GM23248 (cell line): Measurements from ENCODE around the gene NOL9. TPM values are rescaled to one million over a fixed set of nuclear protein-coding genes. Genes with fewer than 3 reads are reported as not detected.

ENCODE experiments used
- DNase-seq: peaks from one replicate; pipeline ENCODE4 v3.0.0-alpha.2; 2015
- H2AFZ ChIP-seq: fragments of 200-600 bp; sonication (generic); 2 replicates; pipeline ENCODE4 v1.6.1; 2016; ENCODE audit warnings: antibody characterized with exemption
- H3F3A ChIP-seq: fragments of 200-600 bp; sonication (generic); 2 replicates; pipeline ENCODE4 v1.6.1; 2016; ENCODE audit warnings: mild to moderate bottlenecking, antibody characterized with exemption, mixed run types; ENCODE audit not compliant: insufficient read depth
- H3K27ac ChIP-seq: fragments of 200-600 bp; sonication (generic); 2 replicates; pipeline ENCODE4 v1.5.1; 2016; ENCODE audit warnings: mild to moderate bottlenecking
- H3K27me3 ChIP-seq: fragments of 200-600 bp; sonication (generic); replicated peaks from 2 replicates; pipeline ENCODE4 v1.6.1; 2016; ENCODE audit warnings: mild to moderate bottlenecking; ENCODE audit not compliant: insufficient read depth
- H3K36me3 ChIP-seq: fragments of 200-600 bp; sonication (generic); 2 replicates; pipeline ENCODE4 v1.6.1; 2016; ENCODE audit warnings: low read depth, mild to moderate bottlenecking
- H3K4me1 ChIP-seq: fragments of 200-600 bp; sonication (generic); 2 replicates; pipeline ENCODE4 v1.6.1; 2016; ENCODE audit warnings: mild to moderate bottlenecking; ENCODE audit not compliant: insufficient read depth
- H3K4me2 ChIP-seq: fragments of 200-600 bp; sonication (generic); one replicate; pipeline ENCODE4 v1.6.1; 2016; ENCODE audit warnings: mild to moderate bottlenecking; ENCODE audit not compliant: unreplicated experiment
- H3K4me3 ChIP-seq: fragments of 200-600 bp; sonication (generic); 2 replicates; pipeline ENCODE4 v1.5.1; 2016; ENCODE audit warnings: mild to moderate bottlenecking
- H3K79me2 ChIP-seq: fragments of 200-600 bp; sonication (generic); 2 replicates; pipeline ENCODE4 v1.6.1; 2016; ENCODE audit warnings: mild to moderate bottlenecking; ENCODE audit not compliant: insufficient read depth
- H3K9ac ChIP-seq: fragments of 200-600 bp; sonication (generic); 2 replicates; pipeline ENCODE4 v1.6.1; 2016; ENCODE audit warnings: mild to moderate bottlenecking
- H3K9me2 ChIP-seq: fragments of 200-600 bp; sonication (generic); 2 replicates; pipeline ENCODE4 v1.6.1; 2016; ENCODE audit warnings: mixed run types, mild to moderate bottlenecking, moderate library complexity; ENCODE audit not compliant: insufficient read depth
- H3K9me3 ChIP-seq: fragments of 200-600 bp; sonication (generic); one replicate; pipeline ENCODE4 v1.6.1; 2017; ENCODE audit warnings: low read depth
- H4K20me1 ChIP-seq: fragments of 200-600 bp; sonication (generic); 2 replicates; pipeline ENCODE4 v1.6.0; 2016; ENCODE audit not compliant: insufficient read depth
- EZH2 ChIP-seq: fragments of 200-600 bp; sonication (generic); IDR thresholded peaks from 2 replicates; pipeline ENCODE4 v1.6.1; 2018; ENCODE audit warnings: antibody characterized with exemption, mild to moderate bottlenecking; ENCODE audit not compliant: insufficient read depth, poor library complexity, severe bottlenecking
- EZH2phosphoT487 ChIP-seq: fragments of 200-600 bp; sonication (generic); IDR thresholded peaks from 2 replicates; pipeline ENCODE4 v1.6.1; 2018; ENCODE audit warnings: antibody characterized with exemption, moderate library complexity, mild to moderate bottlenecking, low read depth; ENCODE audit not compliant: insufficient read depth
- whole genome bisulfite sequencing, 2 experiments: methylation state at CpG; one replicate each; pipeline ENCODE4 v1.1.6; 2015 to 2017; ENCODE audit warnings: low lambda C conversion rate in 2 of 2, low coverage in 1 of 2; ENCODE audit errors: missing lambda C conversion rate in 2 of 2; 5-methylcytosine and 5-hydroxymethylcytosine counted together
- in situ Hi-C: fragments of 300-500 bp; cut with MboI; formaldehyde crosslinking; loops from 2 replicates; pipeline ENCODE4 v1.15.0; 2020
- polyA plus RNA-seq: library from polyadenylated mRNA; unstranded; fragments of >200 nt; fragmentation: Nextera tagmentation; extraction: Ambion mirVana; gene quantifications from 2 replicates; pipeline ENCODE4 v1.2.1, GENCODE V29; 2016
- total RNA-seq: library from RNA; depleted of rRNA; stranded (reverse); fragments of >200 nt; shearing (Covaris generic); gene quantifications from 2 replicates; pipeline ENCODE4 v1.2.3, GENCODE V29; 2014

The NOL9 gene
- total and polyA plus RNA-seq, 2 experiments from 2014 or later = 13.0 to 27.8 TPM

DNA sequence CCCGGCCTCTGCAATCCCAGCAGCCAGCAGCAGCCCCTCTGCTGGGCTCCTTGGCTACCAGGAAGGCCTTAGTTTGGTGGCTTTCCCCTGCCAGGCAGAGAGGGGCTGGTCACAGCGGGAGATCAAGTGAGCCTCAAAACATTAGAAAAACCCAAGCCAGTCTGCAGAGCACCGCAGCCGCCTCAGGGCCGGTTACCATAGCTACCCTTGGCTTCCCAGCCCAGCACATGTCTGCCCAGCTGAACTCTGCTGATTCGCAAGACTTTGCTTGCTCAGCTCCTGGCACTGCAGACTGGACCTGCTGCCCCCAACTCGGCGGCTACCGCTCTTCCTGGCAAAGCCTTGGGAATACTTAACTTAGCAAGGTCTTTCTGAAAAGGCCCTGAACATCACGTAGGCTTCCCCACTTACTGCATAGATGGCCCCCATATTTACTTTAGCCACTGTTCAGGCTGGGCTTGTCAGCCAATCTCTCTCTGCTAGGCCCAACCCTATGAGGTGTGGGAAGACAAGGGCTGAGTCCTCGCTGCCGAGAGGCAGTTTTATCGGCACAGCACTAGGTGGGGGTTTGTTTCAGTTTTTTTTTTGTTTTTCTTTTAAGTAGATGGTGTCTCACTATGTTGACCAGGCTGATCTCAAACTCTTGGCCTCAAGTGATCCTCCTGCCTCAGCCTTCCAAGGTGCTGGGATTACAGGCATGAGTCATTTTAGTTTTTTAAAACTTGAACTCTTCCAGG lies 34.2 kb downstream of the NOL9 start:
- H3K36me3 ChIP-seq = no peaks in the 10 kb centered on the region
- H3K9me2 ChIP-seq = no peaks in the 10 kb centered on the region
- in situ Hi-C loops = no loop called here
- H3K27me3 ChIP-seq = no peaks in the 10 kb centered on the region
- H3F3A ChIP-seq = peaks cover 33% of the 10 kb centered on the region
- DNase-seq = peak; percentile 91
- H3K79me2 ChIP-seq = no peaks in the 10 kb centered on the region
- peaks cover 36% of the 10 kb centered on the region for H3K4me1 ChIP-seq
- no peak overlapping the region for H3K4me2 ChIP-seq
- 9 to 10% methylated on average over 13 of the region's 13 CpGs for WGBS, 2 experiments
- no peak overlapping the region for H3K4me3 ChIP-seq
- H3K9me3 ChIP-seq = no peaks in the 10 kb centered on the region
- no peaks in the 10 kb centered on the region for H4K20me1 ChIP-seq
- no peak overlapping the region for H2AFZ ChIP-seq
- TF ChIP-seq EZH2 (no peak), EZH2phosphoT487 (no peak)
- no peak overlapping the region for H3K9ac ChIP-seq
- peak overlapping the region; percentile 41 for H3K27ac ChIP-seq

DNA sequence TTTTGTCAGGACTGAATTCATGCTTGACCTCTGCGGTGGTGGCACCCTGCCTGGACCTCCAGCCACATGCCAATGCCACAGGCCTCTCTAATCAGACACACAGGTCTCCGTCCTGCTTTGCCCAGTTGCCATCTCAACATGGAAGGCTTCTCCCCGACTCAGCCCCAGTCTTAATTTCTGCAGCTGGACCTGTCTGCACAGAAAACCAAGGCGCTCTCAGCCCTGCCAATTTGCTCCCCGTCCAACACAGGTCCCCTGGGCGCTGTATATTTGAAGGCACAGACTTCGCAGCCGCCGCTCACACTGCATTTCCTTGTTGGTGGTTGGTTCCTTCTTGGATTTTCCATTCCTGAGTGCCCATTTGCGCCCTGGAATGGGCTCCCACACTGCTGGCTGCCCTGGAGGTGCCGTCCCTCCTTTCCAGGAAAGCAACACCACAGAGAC lies 34.8 kb downstream of the NOL9 start:
- H3K79me2 ChIP-seq = no peaks in the 10 kb centered on the region
- H3K4me1 ChIP-seq = peaks cover 36% of the 10 kb centered on the region
- H3K9me3 ChIP-seq = no peaks in the 10 kb centered on the region
- no peak overlapping the region for H3K9ac ChIP-seq
- peak; percentile 39 for DNase-seq
- no peak overlapping the region for H2AFZ ChIP-seq
- no peak overlapping the region for H3K4me2 ChIP-seq
- no peaks in the 10 kb centered on the region for H3K9me2 ChIP-seq
- H3F3A ChIP-seq = peaks cover 32% of the 10 kb centered on the region
- 37 to 38% methylated on average over 11 of the region's 11 CpGs for WGBS, 2 experiments
- TF ChIP-seq EZH2phosphoT487 (no peak), EZH2 (no peak)
- H3K27ac ChIP-seq = peak overlapping the region; percentile 17; the same call in 1 of the 2 replicates
- H4K20me1 ChIP-seq = no peaks in the 10 kb centered on the region
- in situ Hi-C loops = no loop called here
- no peaks in the 10 kb centered on the region for H3K27me3 ChIP-seq
- no peak overlapping the region for H3K4me3 ChIP-seq
- H3K36me3 ChIP-seq = no peaks in the 10 kb centered on the region

DNA sequence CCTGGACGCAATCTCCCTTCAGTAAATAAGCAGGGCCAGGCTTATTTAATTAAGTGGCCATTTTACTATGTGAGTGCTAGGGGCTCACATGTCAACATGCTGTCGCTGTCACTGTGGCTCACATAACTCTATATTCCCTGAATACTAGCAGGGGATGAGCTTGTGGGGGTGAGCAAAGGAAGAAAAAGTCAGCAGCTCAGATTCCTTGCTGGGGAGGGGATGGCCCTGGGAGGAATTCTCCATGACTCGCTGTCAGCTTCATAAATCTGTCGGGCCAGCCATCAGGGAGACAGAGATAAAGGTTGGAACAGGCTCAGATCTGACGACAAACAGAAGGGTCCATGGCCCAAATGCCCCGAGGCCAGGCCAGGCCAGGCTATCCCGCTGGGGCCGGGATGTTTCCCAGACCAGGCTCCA lies 36.9 kb downstream of the NOL9 start:
- peaks cover 23% of the 10 kb centered on the region for H3F3A ChIP-seq
- TF ChIP-seq EZH2 = no peak
- no peaks in the 10 kb centered on the region for H3K79me2 ChIP-seq
- no peak overlapping the region for H3K4me3 ChIP-seq
- peak overlapping the region; percentile 25 for H3K4me2 ChIP-seq
- H3K27ac ChIP-seq = no peak overlapping the region
- H3K9me2 ChIP-seq = no peaks in the 10 kb centered on the region
- WGBS, 2 experiments = 46 to 52% methylated on average over 8 of the region's 8 CpGs
- H3K9ac ChIP-seq = no peak overlapping the region
- no peaks in the 10 kb centered on the region for H3K27me3 ChIP-seq
- DNase-seq = peak; percentile 51
- peaks cover 36% of the 10 kb centered on the region for H3K4me1 ChIP-seq
- H3K36me3 ChIP-seq = no peaks in the 10 kb centered on the region
- H2AFZ ChIP-seq = no peak overlapping the region
- in situ Hi-C loops = no loop called here
- no peaks in the 10 kb centered on the region for H4K20me1 ChIP-seq
- no peaks in the 10 kb centered on the region for H3K9me3 ChIP-seq

DNA sequence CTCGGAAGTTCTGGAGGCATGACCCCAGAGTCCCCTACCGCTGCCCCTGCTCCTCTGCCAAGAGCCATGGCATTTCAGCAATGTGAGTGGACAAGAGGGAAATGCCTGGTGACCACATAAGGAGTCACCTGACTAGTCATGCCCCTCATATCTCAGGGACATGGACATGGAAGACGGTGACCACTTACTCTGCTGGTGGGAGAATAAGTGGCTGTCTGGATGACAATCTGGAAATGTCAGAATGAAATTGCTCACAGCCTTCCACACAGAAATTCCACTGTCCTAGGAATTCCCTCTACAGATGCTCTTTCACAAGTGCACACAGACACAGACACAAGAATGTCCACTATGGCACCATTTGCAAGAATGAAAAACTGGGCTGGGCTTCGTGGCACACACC lies 38.5 kb downstream of the NOL9 start:
- Histone ChIP-seq H3K27me3 (no peaks in the 10 kb centered on the region), H3K27ac (no peak overlapping the region), H3K4me2 (no peak overlapping the region), H3K9me3 (no peaks in the 10 kb centered on the region), H4K20me1 (no peaks in the 10 kb centered on the region), H3K4me3 (no peak overlapping the region), H3K79me2 (no peaks in the 10 kb centered on the region), H3K36me3 (no peaks in the 10 kb centered on the region), H3K9ac (no peak overlapping the region), H3F3A (peaks cover 7% of the 10 kb centered on the region), H2AFZ (no peak overlapping the region), H3K9me2 (no peaks in the 10 kb centered on the region), H3K4me1 (peaks cover 29% of the 10 kb centered on the region)
- 56 to 58% methylated on average over 4 of the region's 4 CpGs for WGBS, 2 experiments
- in situ Hi-C loops = no loop called here
- peak; percentile 42 for DNase-seq
- no peak for TF ChIP-seq EZH2
- TF ChIP-seq EZH2phosphoT487 = no peak
